Measurements from ENCODE around the gene GPC2.
A peak's percentile ranks its signal among the peaks of the same experiment; 100 is the strongest.

GPC2 gene

DNA sequence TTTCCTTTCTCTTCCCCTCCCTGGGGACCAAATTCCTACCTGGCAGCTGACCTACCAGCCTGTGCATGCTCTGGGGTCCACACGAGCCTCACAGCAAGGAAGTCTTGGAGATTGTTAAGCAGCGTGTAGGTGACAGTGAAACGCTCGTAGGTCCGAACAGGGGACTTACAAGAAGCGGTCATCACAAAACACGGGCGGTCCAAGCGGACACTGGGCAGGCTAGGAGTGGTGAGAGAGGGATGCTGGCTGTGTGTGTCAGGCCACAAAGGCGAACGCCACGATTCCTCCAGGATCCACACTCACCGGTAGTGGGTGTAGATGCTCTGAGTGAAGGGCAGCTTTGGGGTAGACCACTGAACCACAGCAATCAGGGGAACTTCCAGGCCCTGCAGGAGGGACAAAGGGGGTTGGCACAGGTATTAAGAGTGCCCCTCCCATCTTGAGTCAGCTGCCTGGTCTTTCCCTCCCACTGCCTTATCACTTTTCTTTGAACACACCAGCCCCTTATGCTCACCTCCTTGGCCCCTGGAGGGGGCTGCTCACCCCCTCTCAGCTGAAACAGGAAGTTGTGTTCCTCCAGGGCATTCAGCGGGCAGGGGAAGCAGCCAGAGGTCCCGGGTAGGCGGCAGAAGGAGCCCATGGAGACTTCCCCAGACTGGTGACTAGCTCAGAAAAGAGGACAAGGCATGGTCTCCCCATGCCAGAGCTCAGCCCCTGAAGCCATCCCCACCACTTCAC is 20.7 kb downstream of the GPC2 start:
- H3K4me1 ChIP-seq (ENCODE audit: control insufficient read depth, low read length) = peaks cover 64% of the 10 kb centered on the region
- no peaks in the 10 kb centered on the region for H3K27me3 ChIP-seq (ENCODE audit: control insufficient read depth, low read length)
- TF ChIP-seq, protein P1, sequence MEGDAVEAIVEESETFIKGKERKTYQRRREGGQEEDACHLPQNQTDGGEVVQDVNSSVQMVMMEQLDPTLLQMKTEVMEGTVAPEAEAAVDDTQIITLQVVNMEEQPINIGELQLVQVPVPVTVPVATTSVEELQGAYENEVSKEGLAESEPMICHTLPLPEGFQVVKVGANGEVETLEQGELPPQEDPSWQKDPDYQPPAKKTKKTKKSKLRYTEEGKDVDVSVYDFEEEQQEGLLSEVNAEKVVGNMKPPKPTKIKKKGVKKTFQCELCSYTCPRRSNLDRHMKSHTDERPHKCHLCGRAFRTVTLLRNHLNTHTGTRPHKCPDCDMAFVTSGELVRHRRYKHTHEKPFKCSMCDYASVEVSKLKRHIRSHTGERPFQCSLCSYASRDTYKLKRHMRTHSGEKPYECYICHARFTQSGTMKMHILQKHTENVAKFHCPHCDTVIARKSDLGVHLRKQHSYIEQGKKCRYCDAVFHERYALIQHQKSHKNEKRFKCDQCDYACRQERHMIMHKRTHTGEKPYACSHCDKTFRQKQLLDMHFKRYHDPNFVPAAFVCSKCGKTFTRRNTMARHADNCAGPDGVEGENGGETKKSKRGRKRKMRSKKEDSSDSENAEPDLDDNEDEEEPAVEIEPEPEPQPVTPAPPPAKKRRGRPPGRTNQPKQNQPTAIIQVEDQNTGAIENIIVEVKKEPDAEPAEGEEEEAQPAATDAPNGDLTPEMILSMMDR (IDR thresholded peaks at IDR 0.05; ENCODE audit: low read depth, low read length, poor library complexity, severe bottlenecking) = no peak
- TF ChIP-seq EZH2phosphoT487 (IDR thresholded peaks at IDR 0.05; ENCODE audit: borderline replicate concordance, low read length) = no peak
- H3F3A ChIP-seq (ENCODE audit: control insufficient read depth, insufficient read depth) = peaks cover 34% of the 10 kb centered on the region
- peaks cover 8% of the 10 kb centered on the region; the same call in 1 of the 2 replicates for H4K20me1 ChIP-seq (ENCODE audit: control insufficient read depth, insufficient read depth, low read depth, low read length)
- peaks cover 75% of the 10 kb centered on the region for H3K79me2 ChIP-seq (ENCODE audit: control insufficient read depth, low read length)
- H3K4me3 ChIP-seq (ENCODE audit: low read length) = peak overlapping the region; percentile 86
- H3K9me3 ChIP-seq (ENCODE audit: control insufficient read depth, insufficient read depth, low read length) = no peaks in the 10 kb centered on the region
- H3K9me2 ChIP-seq (replicated peaks; ENCODE audit: control insufficient read depth, low read length) = no peaks in the 10 kb centered on the region
- peak overlapping the region; percentile 67 for H3K27ac ChIP-seq (ENCODE audit: low read depth, low read length)
- H3K36me3 ChIP-seq (ENCODE audit: control insufficient read depth, low read length) = peaks cover 69% of the 10 kb centered on the region
- peak overlapping the region; percentile 94 for H3K4me2 ChIP-seq (ENCODE audit: low read length)

DNA sequence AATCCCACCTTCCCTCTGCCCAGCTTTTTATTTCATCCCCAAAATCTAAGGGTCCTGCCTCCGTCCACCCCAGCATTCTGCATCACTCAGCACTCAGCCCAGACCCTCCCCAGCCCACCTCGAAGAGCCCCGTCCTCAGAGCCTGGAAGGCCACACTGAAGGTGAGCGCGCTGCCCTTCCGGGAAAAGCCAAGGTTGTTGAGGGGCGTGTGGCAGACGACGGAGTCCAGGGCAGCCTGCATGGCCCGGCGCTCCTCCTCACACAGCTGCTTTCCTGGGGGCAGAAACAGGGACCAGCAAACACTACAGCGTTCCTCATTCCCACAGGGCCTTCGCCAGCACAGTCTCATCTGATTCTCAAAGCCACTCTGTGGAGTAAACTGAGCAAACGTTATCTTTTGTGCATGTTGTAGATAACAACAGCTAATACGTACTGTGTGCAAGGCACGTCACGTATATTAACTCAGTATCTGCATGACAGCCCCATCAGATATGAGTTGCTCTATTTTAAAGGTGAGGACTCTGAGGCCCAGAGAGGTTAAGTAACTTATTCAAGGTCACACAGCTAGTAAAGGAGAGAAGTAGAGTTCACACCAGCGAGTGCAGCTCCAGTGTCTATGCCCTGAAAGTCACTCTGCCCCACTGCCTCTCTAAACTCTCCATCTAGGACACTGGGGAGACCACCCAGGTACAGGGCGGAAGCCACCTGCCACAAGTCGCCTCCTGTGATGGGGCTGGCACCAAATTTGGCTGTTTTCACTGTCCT is 21.4 kb downstream of the GPC2 start:
- no peak overlapping the region for H3K27ac ChIP-seq (ENCODE audit: low read depth, low read length)
- H3K27me3 ChIP-seq (ENCODE audit: control insufficient read depth, low read length) = no peaks in the 10 kb centered on the region
- TF ChIP-seq, protein P1 (IDR thresholded peaks at IDR 0.05; ENCODE audit: low read depth, low read length, poor library complexity, severe bottlenecking) = no peak
- TF ChIP-seq EZH2phosphoT487 (IDR thresholded peaks at IDR 0.05; ENCODE audit: borderline replicate concordance, low read length) = no peak
- H3K9me3 ChIP-seq (ENCODE audit: control insufficient read depth, insufficient read depth, low read length) = no peaks in the 10 kb centered on the region
- peaks cover 82% of the 10 kb centered on the region for H3K79me2 ChIP-seq (ENCODE audit: control insufficient read depth, low read length)
- H4K20me1 ChIP-seq (ENCODE audit: control insufficient read depth, insufficient read depth, low read depth, low read length) = peaks cover 8% of the 10 kb centered on the region; the same call in 1 of the 2 replicates
- H3K4me3 ChIP-seq (ENCODE audit: low read length) = peak overlapping the region; percentile 86
- H3K4me2 ChIP-seq (ENCODE audit: low read length) = peak overlapping the region; percentile 94
- H3F3A ChIP-seq (ENCODE audit: control insufficient read depth, insufficient read depth) = peaks cover 35% of the 10 kb centered on the region
- no peaks in the 10 kb centered on the region for H3K9me2 ChIP-seq (replicated peaks; ENCODE audit: control insufficient read depth, low read length)
- peaks cover 71% of the 10 kb centered on the region for H3K4me1 ChIP-seq (ENCODE audit: control insufficient read depth, low read length)
- peaks cover 73% of the 10 kb centered on the region for H3K36me3 ChIP-seq (ENCODE audit: control insufficient read depth, low read length)

DNA sequence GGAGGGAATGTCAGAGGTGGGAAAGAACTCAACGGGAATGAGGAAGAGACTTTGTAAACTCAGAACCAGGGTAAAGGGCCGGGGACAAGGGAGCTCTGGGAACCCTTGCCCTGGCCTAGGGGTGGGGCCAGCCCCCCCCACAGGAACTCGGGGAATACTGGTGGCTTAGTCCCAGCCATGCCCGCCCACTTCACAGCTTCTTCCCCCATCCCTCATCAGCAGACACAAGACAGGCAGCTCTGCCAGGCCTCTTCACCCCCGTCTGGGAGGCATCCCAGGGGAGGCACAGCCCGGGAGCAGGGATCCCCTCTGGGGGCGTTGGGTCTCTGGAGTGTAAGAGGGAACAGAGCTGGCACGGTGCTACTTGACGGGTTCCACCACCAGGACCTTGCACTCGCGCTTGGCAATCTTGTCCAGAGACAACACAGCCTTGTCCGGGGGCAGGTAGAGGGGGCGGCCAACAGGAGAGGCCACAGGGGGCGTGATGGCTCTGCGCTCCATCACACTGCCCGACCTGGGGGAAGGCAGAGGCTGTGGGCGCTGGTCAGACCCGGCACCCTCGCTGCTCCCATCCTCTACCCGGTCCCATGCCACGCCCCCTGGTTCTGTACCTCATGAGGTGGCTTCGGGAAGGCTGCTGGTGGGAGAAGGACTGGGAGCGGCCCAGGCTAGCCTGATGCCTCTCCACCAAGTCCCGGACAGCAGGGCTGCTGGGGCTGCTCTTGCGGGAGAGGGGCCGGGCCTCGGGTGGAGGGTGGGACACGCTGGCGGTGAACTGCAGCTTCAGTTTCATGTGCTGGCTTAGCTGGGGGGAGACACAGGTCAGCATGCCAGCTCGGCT is 22.3 kb downstream of the GPC2 start:
- peaks cover 82% of the 10 kb centered on the region for H3K36me3 ChIP-seq (ENCODE audit: control insufficient read depth, low read length)
- H3K9me3 ChIP-seq (ENCODE audit: control insufficient read depth, insufficient read depth, low read length) = no peaks in the 10 kb centered on the region
- peaks cover 91% of the 10 kb centered on the region for H3K79me2 ChIP-seq (ENCODE audit: control insufficient read depth, low read length)
- H3F3A ChIP-seq (ENCODE audit: control insufficient read depth, insufficient read depth) = peaks cover 39% of the 10 kb centered on the region
- peaks cover 8% of the 10 kb centered on the region; the same call in 1 of the 2 replicates for H4K20me1 ChIP-seq (ENCODE audit: control insufficient read depth, insufficient read depth, low read depth, low read length)
- H3K4me1 ChIP-seq (ENCODE audit: control insufficient read depth, low read length) = peaks cover 80% of the 10 kb centered on the region
- H3K27me3 ChIP-seq (ENCODE audit: control insufficient read depth, low read length) = no peaks in the 10 kb centered on the region
- no peak for TF ChIP-seq EZH2phosphoT487 (IDR thresholded peaks at IDR 0.05; ENCODE audit: borderline replicate concordance, low read length)
- TF ChIP-seq, protein P1 (IDR thresholded peaks at IDR 0.05; ENCODE audit: low read depth, low read length, poor library complexity, severe bottlenecking) = no peak
- H3K4me2 ChIP-seq (ENCODE audit: low read length) = 0 out of 2 replicates have a peak overlapping the region, but pooled peaks have one; percentile 56
- H3K4me3 ChIP-seq (ENCODE audit: low read length) = no peak overlapping the region
- peak overlapping the region; percentile 13; the same call in 1 of the 2 replicates for H3K27ac ChIP-seq (ENCODE audit: low read depth, low read length)
- no peaks in the 10 kb centered on the region for H3K9me2 ChIP-seq (replicated peaks; ENCODE audit: control insufficient read depth, low read length)

Measured in DOHH2 (cell line).